ENCODE measurements around the gene THUMPD1. TPM values are rescaled to one million over a fixed set of nuclear protein-coding genes. Genes with fewer than 3 reads are reported as not detected.

THUMPD1 gene
- total and polyA plus RNA-seq, 2 of the 8 experiments (the other 6 are each of a cell fraction or from before 2014, with no cell fraction given), result 31.6 to 49.4 TPM

DNA sequence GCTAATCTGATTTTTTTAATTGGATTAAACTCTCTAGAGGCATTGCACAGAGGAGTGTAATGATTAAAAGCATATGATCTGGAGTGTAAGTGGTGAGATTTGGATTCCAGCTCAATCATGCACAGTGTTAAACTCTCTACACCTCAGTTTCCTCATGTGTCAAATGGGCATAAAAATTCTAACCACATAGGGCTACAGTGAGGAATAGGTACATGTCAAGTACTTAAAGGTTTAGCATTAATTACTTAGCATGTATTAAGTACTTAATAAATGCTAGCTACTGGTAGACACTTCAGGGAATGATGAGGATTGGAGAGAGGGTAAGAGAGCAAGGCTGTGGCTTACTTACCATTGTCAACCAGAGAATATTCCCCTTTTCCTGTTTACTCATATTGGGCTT lies 47.5 kb upstream of the THUMPD1 start:
- H3K23ac ChIP-seq (ENCODE audit: insufficient read length), result no peak overlapping the region
- POLR2A ChIA-PET (ENCODE audit: partially characterized antibody), result interaction anchor here (1.2 kb wide), 1 partner anchor 11 kb away, joined by 3 read pairs; no protein-coding TSS in a partner anchor
- no peaks in the 10 kb centered on the region for H4K20me1 ChIP-seq (replicated peaks in 1 of 2; ENCODE audit: control insufficient read depth in 1 of 2, insufficient read depth in 2 of 2, low read length in 2 of 2)
- peaks cover 0 to 5% (median 1%) of the 10 kb centered on the region in 4 experiments; a peak in 2 of 7 replicates for H3K4me1 ChIP-seq (replicated peaks in 1 of 4; ENCODE audit: control insufficient read depth in 3 of 4, insufficient read depth in 4 of 4, low read length in 3 of 4)
- H2BK20ac ChIP-seq (ENCODE audit: low read length), result no peak overlapping the region
- DNase-seq (ENCODE audit: low read depth in 1 of 2, low spot score in 2 of 2) (no peak), FAIRE-seq (no peak)
- TF ChIP-seq EGR1 (IDR thresholded peaks at IDR 0.05; ENCODE audit: borderline replicate concordance, low read depth, low read length), result no peak
- TF ChIP-seq SRF (IDR thresholded peaks at IDR 0.05; ENCODE audit: low read depth, low read length), result no peak
- no peak for TF ChIP-seq SP2 (IDR thresholded peaks at IDR 0.05; ENCODE audit: low read length)
- no peak for TF ChIP-seq RNF2 (IDR thresholded peaks at IDR 0.05; ENCODE audit: borderline replicate concordance, low read depth, low read length, missing control alignments, poor library complexity, severe bottlenecking)
- TF ChIP-seq TAF7 (optimal IDR thresholded peaks at IDR 0.05; ENCODE audit: borderline replicate concordance, low read depth, low read length), result no peak
- no peak overlapping the region for H2BK15ac ChIP-seq (ENCODE audit: low read length)
- no peak overlapping the region for H3K4me3 ChIP-seq (ENCODE audit: extremely low read depth in 1 of 4, insufficient read depth in 2 of 4, low read depth in 3 of 4, low read length in 4 of 4)
- H3K18ac ChIP-seq (ENCODE audit: extremely low read depth, low read length), result no peak overlapping the region
- H3K4me2 ChIP-seq (ENCODE audit: insufficient read depth in 1 of 2, low read depth in 2 of 2, low read length in 2 of 2), result no peak overlapping the region
- no peak overlapping the region for H3K27ac ChIP-seq (ENCODE audit: low read depth, low read length)
- no peaks in the 10 kb centered on the region for H3K36me3 ChIP-seq (ENCODE audit: control insufficient read depth in 2 of 4, insufficient read depth in 4 of 4, low read length in 3 of 4)
- no peak overlapping the region for H3K9ac ChIP-seq (replicated peaks in 1 of 4; ENCODE audit: extremely low read depth in 1 of 4, low read depth in 3 of 4, low read length in 3 of 4)
- no peak overlapping the region for H2BK5ac ChIP-seq (ENCODE audit: low read depth, low read length)
- H3K79me1 ChIP-seq (ENCODE audit: low read depth, low read length), result no peaks in the 10 kb centered on the region
- H2BK120ac ChIP-seq (replicated peaks; ENCODE audit: low read depth, low read length), result no peak overlapping the region
- no peak overlapping the region for H2AK5ac ChIP-seq (ENCODE audit: low read depth, low read length)
- H3K4ac ChIP-seq (replicated peaks; ENCODE audit: insufficient read length, low read depth, low read length), result no peak overlapping the region
- H3K9me3 ChIP-seq (ENCODE audit: insufficient read depth in 2 of 2, low read depth in 1 of 2, low read length in 1 of 2), result no peaks in the 10 kb centered on the region
- H4K8ac ChIP-seq (ENCODE audit: extremely low read depth, insufficient read depth, low read length), result no peak overlapping the region
- no peak overlapping the region for H3K14ac ChIP-seq (ENCODE audit: insufficient read length)
- H3K56ac ChIP-seq (replicated peaks; ENCODE audit: insufficient read length, low read depth, low read length), result no peak overlapping the region
- CTCF ChIA-PET (ENCODE audit: partially characterized antibody), result interaction anchor here (1.0 kb wide), 1 partner anchor 25 kb away, joined by 3 read pairs; no protein-coding TSS in a partner anchor
- no peak overlapping the region for H4K91ac ChIP-seq (replicated peaks; ENCODE audit: insufficient read length, low read length)
- no peak overlapping the region for H4K5ac ChIP-seq (ENCODE audit: insufficient read length, low read depth, low read length)
- H2BK12ac ChIP-seq (ENCODE audit: low read depth, low read length), result no peak overlapping the region
- H3K23me2 ChIP-seq (ENCODE audit: low read depth, low read length), result no peaks in the 10 kb centered on the region
- no peaks in the 10 kb centered on the region for H3K79me2 ChIP-seq (ENCODE audit: control insufficient read depth in 1 of 2, insufficient read depth in 2 of 2, low read length in 2 of 2)
- H3K27me3 ChIP-seq (replicated peaks in 1 of 4; ENCODE audit: control insufficient read depth in 3 of 4, extremely low read depth in 1 of 4, insufficient read depth in 3 of 4, low read length in 3 of 4), result no peaks in the 10 kb centered on the region
- no peak overlapping the region for H2AFZ ChIP-seq (ENCODE audit: low read length)
